AG04450 (cell line): Measurements from ENCODE around the gene HBA2. TPM values are rescaled to one million over a fixed set of nuclear protein-coding genes. Genes with fewer than 3 reads are reported as not detected.
"Not testable (repeated sequence)": the region's sequence is repeated elsewhere in the genome, so short reads cannot be mapped to it uniquely, and the experiment has no call there.

Experiments
- CTCF ChIA-PET: fragments of 300-600, 350-600 bp; formaldehyde crosslinking; extraction: SDS; loops from one replicate; lab custom pipeline; 2022; ENCODE audit warnings: antibody characterized with exemption, inconsistent platforms; lab: Charles Lee
- POLR2A ChIA-PET: fragments of 350-600 bp; formaldehyde crosslinking; extraction: SDS; loops from one replicate; lab custom pipeline; 2021; ENCODE audit warnings: antibody characterized with exemption, inconsistent platforms; lab: Yijun Ruan, JAX
- DNase-seq: peaks from one replicate; pipeline ENCODE4 v3.0.0-alpha.2; 2011; ENCODE audit warnings: low read depth, low spot score
- H3K27ac ChIP-seq: one replicate; pipeline ENCODE4 v1.5.1; 2012; ENCODE audit warnings: low read depth, low read length, control low read depth
- H3K27me3 ChIP-seq: one replicate; pipeline ENCODE4 v1.6.0; 2012; ENCODE audit warnings: low read length; ENCODE audit not compliant: control insufficient read depth, insufficient read depth
- H3K4me3 ChIP-seq: 2 replicates; pipeline ENCODE4 v1.5.1; 2011; ENCODE audit warnings: mild to moderate bottlenecking, low read depth, low read length, control low read depth
- H3K9me3 ChIP-seq: 2 replicates; pipeline ENCODE4 v1.5.1; 2012; ENCODE audit warnings: low read length; ENCODE audit not compliant: control insufficient read depth, insufficient read depth
- CTCF ChIP-seq: IDR thresholded peaks from 2 replicates; pipeline ENCODE4 v1.5.1; 2011; ENCODE audit warnings: low read depth, low read length, control low read depth, inconsistent platforms
- polyA plus RNA-seq: library from polyadenylated mRNA; depleted of rRNA; stranded (reverse); fragments of >200 nt; gene quantifications from 2 replicates; pipeline ENCODE4 v1.2.3, GENCODE V29; 2011

HBA2 gene
- polyA plus RNA-seq, 1 experiment = not detected

GRCh38 chr16:152141-153128 lies 20.2 kb upstream of the HBA2 start, which contains the start of gene HBZ:
HBZ (plus strand) TSS chr16:152644; CDS start chr16:152910, 266 bp downstream.
- ChIA-PET CTCF (no interaction called here), POLR2A (no interaction called here)
- H3K9me3 ChIP-seq = peaks cover 4% of the 10 kb centered on the region; the same call in 1 of the 2 replicates
- no peak within 1 kb of the TSS for H3K27ac ChIP-seq
- no peak for TF ChIP-seq CTCF
- no peak for DNase-seq
- peaks cover 3% of the 10 kb centered on the region for H3K27me3 ChIP-seq
- no peak within 1 kb of the TSS for H3K4me3 ChIP-seq

GRCh38 chr16:153129-153521 lies 19.6 kb upstream of the HBA2 start:
- H3K27ac ChIP-seq, H3K27me3 ChIP-seq, DNase-seq, H3K9me3 ChIP-seq, CTCF ChIA-PET, H3K4me3 ChIP-seq, POLR2A ChIA-PET: not testable (repeated sequence)

DNA sequence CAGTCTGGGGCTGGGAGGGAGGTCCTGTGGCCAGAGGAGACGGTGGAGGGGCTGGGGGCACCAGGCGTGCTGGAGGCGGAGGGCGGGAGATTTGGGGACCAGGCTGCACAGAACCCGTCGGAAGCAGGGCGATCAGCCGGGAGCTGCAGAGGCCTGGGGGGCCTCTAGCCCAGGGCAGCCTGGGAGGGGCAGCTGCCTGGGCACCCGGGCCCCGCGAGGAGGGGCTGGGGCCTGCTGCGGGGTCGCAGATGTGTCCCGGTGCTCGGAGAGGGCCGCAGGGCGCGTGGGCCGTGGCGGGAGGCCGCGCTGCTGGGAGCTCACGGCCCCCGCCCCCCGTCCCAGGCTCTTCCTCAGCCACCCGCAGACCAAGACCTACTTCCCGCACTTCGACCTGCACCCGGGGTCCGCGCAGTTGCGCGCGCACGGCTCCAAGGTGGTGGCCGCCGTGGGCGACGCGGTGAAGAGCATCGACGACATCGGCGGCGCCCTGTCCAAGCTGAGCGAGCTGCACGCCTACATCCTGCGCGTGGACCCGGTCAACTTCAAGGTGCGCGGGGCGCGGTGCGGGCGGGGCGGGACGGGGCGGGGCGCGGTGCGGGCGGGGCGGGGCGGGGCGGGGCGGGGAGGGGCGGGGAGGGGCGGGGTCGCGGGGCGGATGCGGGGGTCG lies 19.0 kb upstream of the HBA2 start:
- H3K27me3 ChIP-seq, H3K27ac ChIP-seq, POLR2A ChIA-PET, DNase-seq, H3K9me3 ChIP-seq, H3K4me3 ChIP-seq: not testable (repeated sequence)
- CTCF ChIA-PET = interaction anchor here (1.0 kb wide), 1 partner anchor 47 kb away, joined by 5 read pairs; no protein-coding TSS in a partner anchor

DNA sequence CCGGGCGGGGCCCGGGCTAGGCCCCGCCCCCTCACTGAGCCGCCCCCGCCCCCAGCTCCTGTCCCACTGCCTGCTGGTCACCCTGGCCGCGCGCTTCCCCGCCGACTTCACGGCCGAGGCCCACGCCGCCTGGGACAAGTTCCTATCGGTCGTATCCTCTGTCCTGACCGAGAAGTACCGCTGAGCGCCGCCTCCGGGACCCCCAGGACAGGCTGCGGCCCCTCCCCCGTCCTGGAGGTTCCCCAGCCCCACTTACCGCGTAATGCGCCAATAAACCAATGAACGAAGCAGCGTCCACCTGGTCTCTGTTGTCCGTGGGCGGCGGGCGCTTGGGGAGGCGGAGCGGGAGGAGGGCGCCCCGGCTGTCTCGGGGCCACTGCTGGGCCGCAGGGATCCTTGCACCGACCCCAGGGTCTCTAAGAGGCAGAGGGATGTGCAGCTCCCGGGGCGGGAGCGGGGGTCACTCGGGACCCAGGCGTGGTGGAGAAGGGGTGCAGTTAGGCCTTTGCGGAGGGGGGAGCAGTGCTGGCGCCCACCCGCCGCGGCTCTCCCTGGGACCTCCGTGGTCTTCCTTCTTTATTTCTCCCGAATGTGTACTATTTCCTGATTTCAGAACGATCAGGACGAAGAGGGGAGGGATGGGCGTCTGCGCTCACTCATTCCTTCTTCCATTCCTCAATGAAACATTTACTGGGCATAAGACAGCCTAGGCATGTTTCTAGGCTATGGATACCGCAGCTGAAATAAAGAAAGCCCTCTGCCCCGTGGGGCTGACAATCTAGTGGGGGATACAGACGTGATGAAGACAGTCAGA lies 18.3 kb upstream of the HBA2 start:
- ChIA-PET CTCF (interaction anchor here (1.0 kb wide), 1 partner anchor 47 kb away, joined by 5 read pairs; no protein-coding TSS in a partner anchor), POLR2A (no interaction called here)
- no peak for TF ChIP-seq CTCF
- H3K27me3 ChIP-seq = peaks cover 3% of the 10 kb centered on the region
- no peak for DNase-seq
- H3K9me3 ChIP-seq = peaks cover 4% of the 10 kb centered on the region; the same call in 1 of the 2 replicates
- H3K27ac ChIP-seq = no peak overlapping the region
- peak overlapping the region; percentile 60 for H3K4me3 ChIP-seq

DNA sequence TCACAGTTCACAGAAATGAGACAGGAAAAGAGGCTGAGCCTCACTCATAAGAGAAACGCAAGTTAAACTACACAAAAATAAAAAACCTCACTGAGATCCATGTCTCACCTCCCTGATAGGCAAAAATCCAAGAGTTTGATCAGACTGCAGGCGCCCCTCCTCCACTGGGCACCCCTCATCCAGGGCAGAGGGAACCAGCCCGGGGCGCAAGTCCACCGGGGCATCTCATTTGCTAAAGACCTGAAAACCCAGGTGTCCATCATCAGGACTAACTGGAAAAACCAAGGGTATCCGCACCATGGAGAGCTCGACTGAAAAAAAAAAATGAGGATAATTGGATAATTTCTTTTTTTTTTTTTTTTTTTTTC lies 17.7 kb upstream of the HBA2 start:
- H3K4me3 ChIP-seq = peak overlapping the region; percentile 60
- peaks cover 3% of the 10 kb centered on the region for H3K27me3 ChIP-seq
- TF ChIP-seq CTCF = no peak
- CTCF ChIA-PET = interaction anchor here (1.0 kb wide), 1 partner anchor 48 kb away, joined by 5 read pairs; no protein-coding TSS in a partner anchor
- DNase-seq = no peak
- POLR2A ChIA-PET = no interaction called here
- H3K9me3 ChIP-seq = peaks cover 4% of the 10 kb centered on the region; the same call in 1 of the 2 replicates
- no peak overlapping the region for H3K27ac ChIP-seq
